Measurements from ENCODE around the gene SLC9A9. TPM values are rescaled to one million over a fixed set of nuclear protein-coding genes. Genes with fewer than 3 reads are reported as not detected.

Gene SLC9A9
- total and polyA plus RNA-seq, 9 of the 15 experiments (the other 6 are each of a cell fraction or from before 2014, with no cell fraction given): 0.03 to 0.13 TPM; not detected in 7

DNA sequence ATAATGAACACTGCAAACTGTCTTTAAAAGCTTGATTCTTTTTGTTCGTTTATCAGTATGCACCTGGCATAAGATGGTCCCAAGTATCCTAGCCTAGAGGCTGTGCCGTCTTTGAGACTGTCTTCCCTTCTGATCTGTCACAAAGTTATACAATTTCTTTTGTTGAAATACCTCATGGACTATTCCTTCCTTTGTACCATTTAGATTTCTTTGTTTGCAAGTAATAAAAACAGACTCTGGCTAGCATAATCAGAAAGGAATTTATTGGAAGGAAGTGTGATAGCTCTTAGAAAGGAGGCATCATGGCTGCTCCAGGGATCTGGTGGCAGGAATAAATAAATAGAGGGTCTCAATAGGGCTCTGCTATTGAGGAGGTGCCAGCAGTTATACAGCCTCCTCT, 280.4 kb downstream of the SLC9A9 start:
- FAIRE-seq: no peak
- Histone ChIP-seq H3K9me1 (ENCODE audit: control insufficient read depth, insufficient read depth, low read length) (no peaks in the 10 kb centered on the region), H3K9ac (ENCODE audit: insufficient read depth in 1 of 2, low read depth in 2 of 2, low read length in 2 of 2) (no peak overlapping the region), H3K4me2 (ENCODE audit: insufficient read depth, low read length) (no peak overlapping the region), H3K36me3 (ENCODE audit: control insufficient read depth, insufficient read depth, low read length) (no peaks in the 10 kb centered on the region), H3K27ac (ENCODE audit: extremely low read depth, low read depth, low read length) (no peak overlapping the region), H3K4me1 (replicated peaks in 1 of 2; ENCODE audit: control insufficient read depth in 2 of 2, insufficient read depth in 2 of 2, low read length in 2 of 2) (peaks cover 0 to 14% of the 10 kb centered on the region in 2 experiments; a peak in 2 of 5 replicates), H3K4me3 (no peak overlapping the region), H3K79me2 (ENCODE audit: control insufficient read depth, insufficient read depth, low read length) (no peaks in the 10 kb centered on the region), H3K9me3 (replicated peaks; ENCODE audit: control insufficient read depth, insufficient read depth, low read depth, low read length) (no peaks in the 10 kb centered on the region), H3K27me3 (ENCODE audit: control insufficient read depth in 2 of 2, insufficient read depth in 2 of 2, low read length in 2 of 2) (no peaks in the 10 kb centered on the region), H2AFZ (ENCODE audit: low read depth, low read length) (no peak overlapping the region), H4K20me1 (replicated peaks; ENCODE audit: control insufficient read depth, insufficient read depth, low read length) (no peaks in the 10 kb centered on the region)
- intact Hi-C loops (cut with micrococcal nuclease) (no loop called here), in situ Hi-C loops (cut with MboI) (no loop called here)
- ATAC-seq: no peak
- ChIA-PET CTCF (ENCODE audit: low intra/inter-chr PET ratio) (no interaction called here), POLR2A (interaction anchor here (0.6 kb wide), 1 partner anchor 737 kb away, joined by 3 read pairs; no protein-coding TSS in a partner anchor)
- 0% methylated on average over 2 of the region's 2 CpGs for WGBS (ENCODE audit: insufficient coverage, low coverage, missing lambda C conversion rate)
- no peak for DNase-seq (ENCODE audit: extremely low read depth in 1 of 4, low spot score in 3 of 4)
- no TSS peak for BruUV-seq (replicated peaks)
- TF ChIP-seq HNRNPUL1 (IDR thresholded peaks at IDR 0.05; ENCODE audit: low read length) (no peak), ZBTB17 (CRISPR knock-in tag; IDR thresholded peaks at IDR 0.05) (no peak), KLF16 (IDR thresholded peaks at IDR 0.05) (no peak), MAZ (CRISPR knock-in tag; conservative IDR thresholded peaks at IDR 0.05 in 1 of 2, IDR thresholded peaks at IDR 0.05 in 1 of 2) (no peak), FOXK2 (conservative IDR thresholded peaks at IDR 0.05 in 1 of 2, IDR thresholded peaks at IDR 0.05 in 1 of 2; ENCODE audit: low read depth in 2 of 2) (no peak), ZFP1 (CRISPR knock-in tag; IDR thresholded peaks at IDR 0.05) (no peak), BDP1 (IDR thresholded peaks at IDR 0.05; ENCODE audit: insufficient read depth, insufficient read length) (no peak), CHD1 (IDR thresholded peaks at IDR 0.05; ENCODE audit: low read length) (no peak), ESRRB (CRISPR knock-in tag; IDR thresholded peaks at IDR 0.05; ENCODE audit: borderline replicate concordance) (no peak), EGR1 (conservative IDR thresholded peaks at IDR 0.05) (no peak), CAMTA2 (CRISPR knock-in tag; conservative IDR thresholded peaks at IDR 0.05) (no peak), EP300 (IDR thresholded peaks at IDR 0.05; ENCODE audit: low read length) (no peak)
- TF ChIP-seq, protein P1, sequence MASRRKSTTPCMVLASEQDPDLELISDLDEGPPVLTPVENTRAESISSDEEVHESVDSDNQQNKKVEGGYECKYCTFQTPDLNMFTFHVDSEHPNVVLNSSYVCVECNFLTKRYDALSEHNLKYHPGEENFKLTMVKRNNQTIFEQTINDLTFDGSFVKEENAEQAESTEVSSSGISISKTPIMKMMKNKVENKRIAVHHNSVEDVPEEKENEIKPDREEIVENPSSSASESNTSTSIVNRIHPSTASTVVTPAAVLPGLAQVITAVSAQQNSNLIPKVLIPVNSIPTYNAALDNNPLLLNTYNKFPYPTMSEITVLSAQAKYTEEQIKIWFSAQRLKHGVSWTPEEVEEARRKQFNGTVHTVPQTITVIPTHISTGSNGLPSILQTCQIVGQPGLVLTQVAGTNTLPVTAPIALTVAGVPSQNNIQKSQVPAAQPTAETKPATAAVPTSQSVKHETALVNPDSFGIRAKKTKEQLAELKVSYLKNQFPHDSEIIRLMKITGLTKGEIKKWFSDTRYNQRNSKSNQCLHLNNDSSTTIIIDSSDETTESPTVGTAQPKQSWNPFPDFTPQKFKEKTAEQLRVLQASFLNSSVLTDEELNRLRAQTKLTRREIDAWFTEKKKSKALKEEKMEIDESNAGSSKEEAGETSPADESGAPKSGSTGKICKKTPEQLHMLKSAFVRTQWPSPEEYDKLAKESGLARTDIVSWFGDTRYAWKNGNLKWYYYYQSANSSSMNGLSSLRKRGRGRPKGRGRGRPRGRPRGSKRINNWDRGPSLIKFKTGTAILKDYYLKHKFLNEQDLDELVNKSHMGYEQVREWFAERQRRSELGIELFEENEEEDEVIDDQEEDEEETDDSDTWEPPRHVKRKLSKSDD (conservative IDR thresholded peaks at IDR 0.05; ENCODE audit: low read length): no peak
- TF ChIP-seq, protein P2, sequence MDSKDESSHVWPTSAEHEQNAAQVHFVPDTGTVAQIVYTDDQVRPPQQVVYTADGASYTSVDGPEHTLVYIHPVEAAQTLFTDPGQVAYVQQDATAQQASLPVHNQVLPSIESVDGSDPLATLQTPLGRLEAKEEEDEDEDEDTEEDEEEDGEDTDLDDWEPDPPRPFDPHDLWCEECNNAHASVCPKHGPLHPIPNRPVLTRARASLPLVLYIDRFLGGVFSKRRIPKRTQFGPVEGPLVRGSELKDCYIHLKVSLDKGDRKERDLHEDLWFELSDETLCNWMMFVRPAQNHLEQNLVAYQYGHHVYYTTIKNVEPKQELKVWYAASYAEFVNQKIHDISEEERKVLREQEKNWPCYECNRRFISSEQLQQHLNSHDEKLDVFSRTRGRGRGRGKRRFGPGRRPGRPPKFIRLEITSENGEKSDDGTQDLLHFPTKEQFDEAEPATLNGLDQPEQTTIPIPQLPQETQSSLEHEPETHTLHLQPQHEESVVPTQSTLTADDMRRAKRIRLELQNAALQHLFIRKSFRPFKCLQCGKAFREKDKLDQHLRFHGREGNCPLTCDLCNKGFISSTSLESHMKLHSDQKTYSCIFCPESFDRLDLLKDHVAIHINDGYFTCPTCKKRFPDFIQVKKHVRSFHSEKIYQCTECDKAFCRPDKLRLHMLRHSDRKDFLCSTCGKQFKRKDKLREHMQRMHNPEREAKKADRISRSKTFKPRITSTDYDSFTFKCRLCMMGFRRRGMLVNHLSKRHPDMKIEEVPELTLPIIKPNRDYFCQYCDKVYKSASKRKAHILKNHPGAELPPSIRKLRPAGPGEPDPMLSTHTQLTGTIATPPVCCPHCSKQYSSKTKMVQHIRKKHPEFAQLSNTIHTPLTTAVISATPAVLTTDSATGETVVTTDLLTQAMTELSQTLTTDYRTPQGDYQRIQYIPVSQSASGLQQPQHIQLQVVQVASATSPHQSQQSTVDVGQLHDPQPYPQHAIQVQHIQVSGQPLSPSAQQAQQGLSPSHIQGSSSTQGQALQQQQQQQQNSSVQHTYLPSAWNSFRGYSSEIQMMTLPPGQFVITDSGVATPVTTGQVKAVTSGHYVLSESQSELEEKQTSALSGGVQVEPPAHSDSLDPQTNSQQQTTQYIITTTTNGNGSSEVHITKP (IDR thresholded peaks at IDR 0.05; ENCODE audit: partially characterized antibody): no peak
- TF ChIP-seq, protein P3, sequence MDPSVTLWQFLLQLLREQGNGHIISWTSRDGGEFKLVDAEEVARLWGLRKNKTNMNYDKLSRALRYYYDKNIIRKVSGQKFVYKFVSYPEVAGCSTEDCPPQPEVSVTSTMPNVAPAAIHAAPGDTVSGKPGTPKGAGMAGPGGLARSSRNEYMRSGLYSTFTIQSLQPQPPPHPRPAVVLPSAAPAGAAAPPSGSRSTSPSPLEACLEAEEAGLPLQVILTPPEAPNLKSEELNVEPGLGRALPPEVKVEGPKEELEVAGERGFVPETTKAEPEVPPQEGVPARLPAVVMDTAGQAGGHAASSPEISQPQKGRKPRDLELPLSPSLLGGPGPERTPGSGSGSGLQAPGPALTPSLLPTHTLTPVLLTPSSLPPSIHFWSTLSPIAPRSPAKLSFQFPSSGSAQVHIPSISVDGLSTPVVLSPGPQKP (CRISPR knock-in tag; IDR thresholded peaks at IDR 0.05): no peak
- TF ChIP-seq, protein P4, sequence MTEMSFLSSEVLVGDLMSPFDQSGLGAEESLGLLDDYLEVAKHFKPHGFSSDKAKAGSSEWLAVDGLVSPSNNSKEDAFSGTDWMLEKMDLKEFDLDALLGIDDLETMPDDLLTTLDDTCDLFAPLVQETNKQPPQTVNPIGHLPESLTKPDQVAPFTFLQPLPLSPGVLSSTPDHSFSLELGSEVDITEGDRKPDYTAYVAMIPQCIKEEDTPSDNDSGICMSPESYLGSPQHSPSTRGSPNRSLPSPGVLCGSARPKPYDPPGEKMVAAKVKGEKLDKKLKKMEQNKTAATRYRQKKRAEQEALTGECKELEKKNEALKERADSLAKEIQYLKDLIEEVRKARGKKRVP (CRISPR knock-in tag; IDR thresholded peaks at IDR 0.05): no peak
